GM23338 (cell line): Measurements from ENCODE around the gene ORC6. TPM values are rescaled to one million over a fixed set of nuclear protein-coding genes. Genes with fewer than 3 reads are reported as not detected.

Source experiments
- ATAC-seq: fragments of 200-7000 bp; cut with Tn5 transposase; 3 replicates; pipeline ENCODE4 v1.9.1; 2020
- DNase-seq: peaks from one replicate; pipeline ENCODE4 v3.0.0-alpha.2; 2015; ENCODE audit warnings: low spot score
- H2AFZ ChIP-seq: fragments of 200-600 bp; sonication (generic); 2 replicates; pipeline ENCODE4 v1.8.0; 2016; ENCODE audit warnings: antibody characterized with exemption, mild to moderate bottlenecking, moderate library complexity
- H3F3A ChIP-seq: fragments of 200-600 bp; sonication (generic); replicated peaks from 2 replicates; pipeline ENCODE4 v1.8.0; 2017; ENCODE audit warnings: antibody characterized with exemption, mixed run types, low read depth
- H3K27ac ChIP-seq: fragments of 200-600 bp; sonication (generic); 2 replicates; pipeline ENCODE4 v1.6.1; 2016; ENCODE audit warnings: low read depth
- H3K27me3 ChIP-seq: fragments of 200-600 bp; sonication (generic); 2 replicates; pipeline ENCODE4 v1.8.0; 2016; ENCODE audit warnings: mild to moderate bottlenecking, mixed run types, moderate library complexity; ENCODE audit not compliant: insufficient read depth
- H3K36me3 ChIP-seq: fragments of 200-600 bp; sonication (generic); 2 replicates; pipeline ENCODE4 v1.8.0; 2016; ENCODE audit warnings: mild to moderate bottlenecking; ENCODE audit not compliant: insufficient read depth
- H3K4me1 ChIP-seq: fragments of 200-600 bp; sonication (generic); 2 replicates; pipeline ENCODE4 v1.8.0; 2016; ENCODE audit warnings: mild to moderate bottlenecking, moderate library complexity; ENCODE audit not compliant: insufficient read depth
- H3K4me2 ChIP-seq: fragments of 200-600 bp; sonication (generic); 2 replicates; pipeline ENCODE4 v1.7.1; 2017; ENCODE audit warnings: mixed run types
- H3K4me3 ChIP-seq: fragments of 200-600 bp; sonication (generic); 2 replicates; pipeline ENCODE4 v1.6.1; 2016; ENCODE audit warnings: mixed run types
- H3K79me2 ChIP-seq: fragments of 200-600 bp; sonication (generic); replicated peaks from 2 replicates; pipeline ENCODE4 v1.8.0; 2017; ENCODE audit warnings: mild to moderate bottlenecking; ENCODE audit not compliant: insufficient read depth
- H3K9me2 ChIP-seq: fragments of 200-600 bp; sonication (generic); 2 replicates; pipeline ENCODE4 v1.8.0; 2017; ENCODE audit not compliant: insufficient read depth
- H4K20me1 ChIP-seq: fragments of 200-600 bp; sonication (generic); replicated peaks from 2 replicates; pipeline ENCODE4 v1.8.0; 2017; ENCODE audit warnings: mild to moderate bottlenecking; ENCODE audit not compliant: insufficient read depth
- H3K27ac Mint-ChIP-seq: 2 replicates; pipeline ENCODE4 v1.8.0; 2020; ENCODE audit warnings: inconsistent platforms, mild to moderate bottlenecking, moderate library complexity, mixed read lengths
- H3K27me3 Mint-ChIP-seq: 3 replicates; pipeline ENCODE4 v1.8.0; 2022; ENCODE audit warnings: low read depth, mild to moderate bottlenecking, moderate library complexity, mixed read lengths, inconsistent platforms; ENCODE audit not compliant: insufficient read depth, poor library complexity
- H3K36me3 Mint-ChIP-seq: 3 replicates; pipeline ENCODE4 v1.8.0; 2021; ENCODE audit warnings: low read depth, mild to moderate bottlenecking, inconsistent platforms, moderate library complexity, mixed read lengths
- H3K4me1 Mint-ChIP-seq: 3 replicates; pipeline ENCODE4 v1.8.0; 2020; ENCODE audit warnings: mild to moderate bottlenecking, inconsistent platforms, mixed read lengths
- H3K4me3 Mint-ChIP-seq: 3 replicates; pipeline ENCODE4 v1.8.0; 2021; ENCODE audit warnings: moderate library complexity, mild to moderate bottlenecking, inconsistent platforms, mixed read lengths
- H3K9me3 Mint-ChIP-seq: 3 replicates; pipeline ENCODE4 v1.8.0; 2020; ENCODE audit warnings: moderate library complexity, mild to moderate bottlenecking, inconsistent platforms, mixed read lengths
- CREB1 ChIP-seq: fragments of 250-450 bp; sonication (Bioruptor Pico); IDR thresholded peaks from 2 replicates; pipeline ENCODE4 v1.5.0; 2020; ENCODE audit warnings: low read depth, mild to moderate bottlenecking, moderate library complexity
- CTCF ChIP-seq, 2 experiments: fragments of 200-600 bp in 1 of 2; sonication (generic) in 1 of 2; conservative IDR thresholded peaks; 2 replicates each; pipeline versions ENCODE4 v1.5.1 to v1.6.1; 2016 to 2017; ENCODE audit warnings: antibody characterized with exemption in 2 of 2, low read depth in 2 of 2, mild to moderate bottlenecking in 2 of 2, moderate library complexity in 1 of 2
- EZH2 ChIP-seq: fragments of 200-600 bp; sonication (generic); IDR thresholded peaks from one replicate; pipeline ENCODE4 v1.8.0; 2017; ENCODE audit warnings: antibody characterized with exemption, mild to moderate bottlenecking, low read depth; ENCODE audit not compliant: unreplicated experiment
- EZH2phosphoT487 ChIP-seq: fragments of 200-600 bp; sonication (generic); IDR thresholded peaks from one replicate; pipeline ENCODE4 v1.8.1; 2018; ENCODE audit warnings: antibody characterized with exemption; ENCODE audit not compliant: unreplicated experiment
- JUNB ChIP-seq: IDR thresholded peaks from one replicate; pipeline ENCODE4 v1.6.1; 2016; ENCODE audit warnings: antibody characterized with exemption; ENCODE audit not compliant: unreplicated experiment
- NANOG ChIP-seq: IDR thresholded peaks from 2 replicates; pipeline ENCODE4 v1.6.1; 2016; ENCODE audit warnings: antibody characterized with exemption, borderline replicate concordance
- POLR2AphosphoS5 ChIP-seq: IDR thresholded peaks from 2 replicates; pipeline ENCODE4 v1.6.1; 2016; ENCODE audit warnings: antibody characterized with exemption, low read depth
- REST ChIP-seq: IDR thresholded peaks from one replicate; pipeline ENCODE4 v1.6.1; 2018; ENCODE audit warnings: antibody characterized with exemption; ENCODE audit not compliant: unreplicated experiment
- STAT1 ChIP-seq: IDR thresholded peaks from one replicate; pipeline ENCODE4 v1.6.1; 2016; ENCODE audit warnings: antibody characterized with exemption; ENCODE audit not compliant: unreplicated experiment
- ZNF331 ChIP-seq: fragments of 250-450 bp; sonication (Bioruptor Pico); IDR thresholded peaks from 2 replicates; pipeline ENCODE4 v1.5.0; 2020; ENCODE audit warnings: low read depth, mild to moderate bottlenecking, moderate library complexity
- polyA plus RNA-seq: library from polyadenylated mRNA; unstranded; fragments of >200 nt; fragmentation: Nextera tagmentation; extraction: Ambion mirVana; gene quantifications from 2 replicates; pipeline ENCODE4 v1.2.1, GENCODE V29; 2016
- total RNA-seq: library from RNA; depleted of rRNA; stranded (reverse); fragments of >200 nt; shearing (Covaris generic); gene quantifications from 2 replicates; pipeline ENCODE4 v1.2.3, GENCODE V29; 2014

Gene ORC6
- total and polyA plus RNA-seq, 2 experiments from 2014 or later: 71.5 to 92.0 TPM

GRCh38 chr16:46706642-46707041, 17.2 kb downstream of the ORC6 start:
- H3K4me3 ChIP-seq: no peak overlapping the region
- peaks cover 2% of the 10 kb centered on the region for H3K27me3 Mint-ChIP-seq
- no peak for DNase-seq
- H3K4me1 ChIP-seq: no peaks in the 10 kb centered on the region
- no peak overlapping the region for H2AFZ ChIP-seq
- no peaks in the 10 kb centered on the region for H3K79me2 ChIP-seq
- no peaks in the 10 kb centered on the region for H4K20me1 ChIP-seq
- no peak overlapping the region for H3K27ac ChIP-seq
- no peaks in the 10 kb centered on the region for H3K9me2 ChIP-seq
- H3K36me3 Mint-ChIP-seq: peaks cover 4% of the 10 kb centered on the region; the same call in 1 of the 3 replicates
- H3K27ac Mint-ChIP-seq: no peak overlapping the region
- TF ChIP-seq JUNB: no peak
- no peak for TF ChIP-seq CTCF (conservative IDR thresholded peaks at IDR 0.05; ENCODE audit: low read depth in 2 of 2)
- TF ChIP-seq NANOG: no peak
- no peak for TF ChIP-seq POLR2AphosphoS5
- TF ChIP-seq CREB1 (CRISPR knock-in tag): no peak
- no peak for TF ChIP-seq REST
- no peak for TF ChIP-seq EZH2
- no peak for TF ChIP-seq ZNF331
- no peak for TF ChIP-seq EZH2phosphoT487
- TF ChIP-seq STAT1: no peak
- H3K4me2 ChIP-seq: no peak overlapping the region
- no peak overlapping the region for H3K4me3 Mint-ChIP-seq
- no peaks in the 10 kb centered on the region for H3K4me1 Mint-ChIP-seq
- H3K9me3 Mint-ChIP-seq: no peaks in the 10 kb centered on the region
- ATAC-seq: no peak
- no peaks in the 10 kb centered on the region for H3K27me3 ChIP-seq
- no peaks in the 10 kb centered on the region for H3F3A ChIP-seq
- H3K36me3 ChIP-seq: no peaks in the 10 kb centered on the region

- Histone ChIP-seq H3K27ac (no peak overlapping the region), H3K27me3 (no peaks in the 10 kb centered on the region)
- TF ChIP-seq ZNF331: no peak
- no peak for TF ChIP-seq STAT1
- no peak for TF ChIP-seq EZH2phosphoT487
- no peak for TF ChIP-seq JUNB
- TF ChIP-seq REST: no peak
- no peak for TF ChIP-seq NANOG
- no peak for TF ChIP-seq CREB1 (CRISPR knock-in tag)
- TF ChIP-seq CTCF (conservative IDR thresholded peaks at IDR 0.05; ENCODE audit: low read depth in 2 of 2): no peak
- TF ChIP-seq POLR2AphosphoS5: no peak
Observed at GRCh38 chr16:46709469-46710005, 20.1 kb downstream of the ORC6 start.

More at GRCh38 chr16:46709469-46710005, 20.1 kb downstream of the ORC6 start:
- Histone ChIP-seq H4K20me1 (no peaks in the 10 kb centered on the region), H3K4me3 (no peak overlapping the region), H3K4me1 (no peaks in the 10 kb centered on the region), H3F3A (no peaks in the 10 kb centered on the region), H2AFZ (no peak overlapping the region), H3K4me2 (no peak overlapping the region), H3K36me3 (no peaks in the 10 kb centered on the region), H3K79me2 (no peaks in the 10 kb centered on the region), H3K9me2 (no peaks in the 10 kb centered on the region)
- Mint-ChIP-seq H3K36me3 (no peaks in the 10 kb centered on the region), H3K4me3 (no peak overlapping the region), H3K4me1 (no peaks in the 10 kb centered on the region), H3K9me3 (no peaks in the 10 kb centered on the region), H3K27me3 (peaks cover 4% of the 10 kb centered on the region), H3K27ac (no peak overlapping the region)
- ATAC-seq: no peak
- no peak for DNase-seq
